ENCODE data around the gene USP53. TPM values are rescaled to one million over a fixed set of nuclear protein-coding genes. Genes with fewer than 3 reads are reported as not detected.

Gene USP53
- total RNA-seq, 2 donors from 2014 or later = 37.5 to 83.8 TPM

DNA sequence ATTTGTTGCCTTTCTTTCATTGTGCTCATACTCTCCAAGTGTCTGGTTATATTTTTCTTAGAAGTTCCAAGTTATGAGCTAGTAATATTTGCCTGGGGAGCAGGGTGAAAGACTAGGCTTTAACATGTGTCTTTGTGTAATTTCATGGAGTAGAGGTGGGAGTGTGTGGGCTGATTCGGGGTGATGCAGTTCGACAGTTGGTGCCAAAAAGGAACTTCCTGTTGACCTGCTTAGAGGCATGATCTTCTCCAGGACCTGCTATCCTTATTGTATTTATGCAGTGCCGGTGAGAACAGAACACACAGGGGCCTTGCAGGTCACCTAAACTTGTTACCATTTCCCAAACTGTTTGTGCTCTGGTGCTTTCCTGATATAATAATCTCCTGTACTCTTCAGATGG, 21.2 kb downstream of the USP53 start:
- H3K36me3 ChIP-seq = no peaks in the 10 kb centered on the region
- H3K9ac ChIP-seq (ENCODE audit: low read depth in 2 of 2, low read length in 2 of 2) = no peak overlapping the region
- H3K27me3 ChIP-seq = no peaks in the 10 kb centered on the region
- no peak overlapping the region for H3K4me3 ChIP-seq
- H3K27ac ChIP-seq = no peak overlapping the region
- intact Hi-C loops (cut with DNase I) = no loop called here
- H3K9me3 ChIP-seq = no peaks in the 10 kb centered on the region
- TF ChIP-seq, protein P1, sequence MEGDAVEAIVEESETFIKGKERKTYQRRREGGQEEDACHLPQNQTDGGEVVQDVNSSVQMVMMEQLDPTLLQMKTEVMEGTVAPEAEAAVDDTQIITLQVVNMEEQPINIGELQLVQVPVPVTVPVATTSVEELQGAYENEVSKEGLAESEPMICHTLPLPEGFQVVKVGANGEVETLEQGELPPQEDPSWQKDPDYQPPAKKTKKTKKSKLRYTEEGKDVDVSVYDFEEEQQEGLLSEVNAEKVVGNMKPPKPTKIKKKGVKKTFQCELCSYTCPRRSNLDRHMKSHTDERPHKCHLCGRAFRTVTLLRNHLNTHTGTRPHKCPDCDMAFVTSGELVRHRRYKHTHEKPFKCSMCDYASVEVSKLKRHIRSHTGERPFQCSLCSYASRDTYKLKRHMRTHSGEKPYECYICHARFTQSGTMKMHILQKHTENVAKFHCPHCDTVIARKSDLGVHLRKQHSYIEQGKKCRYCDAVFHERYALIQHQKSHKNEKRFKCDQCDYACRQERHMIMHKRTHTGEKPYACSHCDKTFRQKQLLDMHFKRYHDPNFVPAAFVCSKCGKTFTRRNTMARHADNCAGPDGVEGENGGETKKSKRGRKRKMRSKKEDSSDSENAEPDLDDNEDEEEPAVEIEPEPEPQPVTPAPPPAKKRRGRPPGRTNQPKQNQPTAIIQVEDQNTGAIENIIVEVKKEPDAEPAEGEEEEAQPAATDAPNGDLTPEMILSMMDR (IDR thresholded peaks at IDR 0.05) = no peak
- no peak for DNase-seq
- H3K4me1 ChIP-seq = no peaks in the 10 kb centered on the region

DNA sequence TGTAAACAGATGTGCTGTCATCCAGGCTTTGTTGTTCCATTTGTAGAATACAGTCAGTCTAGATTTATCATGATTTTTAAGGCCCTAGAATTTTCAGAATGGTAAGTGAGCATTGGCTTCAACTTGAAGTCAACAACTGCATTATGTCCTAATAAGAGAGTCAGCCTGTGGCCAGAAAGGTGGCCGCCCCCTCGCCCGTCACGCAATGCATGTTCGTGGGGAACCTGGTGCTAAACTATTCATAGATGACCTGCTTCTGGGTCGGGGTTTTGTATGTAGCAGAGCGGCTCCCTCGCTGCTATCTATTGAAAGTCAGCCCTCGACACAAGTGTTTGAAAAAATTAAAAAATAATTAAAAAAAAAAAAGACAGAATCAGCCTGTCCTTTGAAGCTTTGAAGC, 24.7 kb downstream of the USP53 start:
- no peaks in the 10 kb centered on the region for H3K27me3 ChIP-seq
- no peak overlapping the region for H3K4me3 ChIP-seq
- TF ChIP-seq, protein P1 (IDR thresholded peaks at IDR 0.05) = no peak
- no peaks in the 10 kb centered on the region for H3K36me3 ChIP-seq
- H3K4me1 ChIP-seq = no peaks in the 10 kb centered on the region
- H3K9ac ChIP-seq (ENCODE audit: low read depth in 2 of 2, low read length in 2 of 2) = no peak overlapping the region
- intact Hi-C loops (cut with DNase I) = no loop called here
- no peak for DNase-seq
- H3K27ac ChIP-seq = no peak overlapping the region
- no peaks in the 10 kb centered on the region for H3K9me3 ChIP-seq

DNA sequence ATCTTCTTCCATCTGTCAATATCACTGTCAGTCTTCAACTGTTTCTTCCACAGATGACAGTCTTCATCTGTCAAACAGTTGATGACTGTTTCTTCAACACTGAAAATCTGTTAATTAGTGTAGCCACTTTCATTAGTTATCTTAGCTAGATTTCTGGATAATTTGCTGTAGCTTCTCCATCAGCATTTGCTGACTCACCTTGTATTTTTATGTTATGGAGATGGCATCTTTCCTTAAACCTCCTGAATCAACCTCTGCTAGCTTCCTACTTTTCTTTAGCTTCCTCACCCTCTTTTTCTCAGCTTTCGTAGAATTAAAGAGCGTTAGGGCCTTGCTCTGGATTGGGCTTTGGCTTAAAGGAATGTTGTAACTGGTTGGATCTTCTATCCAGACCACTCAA, 25.1 kb downstream of the USP53 start:
- intact Hi-C loops (cut with DNase I) = no loop called here
- Histone ChIP-seq H3K4me3 (no peak overlapping the region), H3K9me3 (no peaks in the 10 kb centered on the region), H3K27me3 (no peaks in the 10 kb centered on the region), H3K36me3 (no peaks in the 10 kb centered on the region), H3K9ac (ENCODE audit: low read depth in 2 of 2, low read length in 2 of 2) (no peak overlapping the region), H3K27ac (no peak overlapping the region), H3K4me1 (no peaks in the 10 kb centered on the region)
- TF ChIP-seq, protein P1 (IDR thresholded peaks at IDR 0.05) = no peak
- no peak for DNase-seq

DNA sequence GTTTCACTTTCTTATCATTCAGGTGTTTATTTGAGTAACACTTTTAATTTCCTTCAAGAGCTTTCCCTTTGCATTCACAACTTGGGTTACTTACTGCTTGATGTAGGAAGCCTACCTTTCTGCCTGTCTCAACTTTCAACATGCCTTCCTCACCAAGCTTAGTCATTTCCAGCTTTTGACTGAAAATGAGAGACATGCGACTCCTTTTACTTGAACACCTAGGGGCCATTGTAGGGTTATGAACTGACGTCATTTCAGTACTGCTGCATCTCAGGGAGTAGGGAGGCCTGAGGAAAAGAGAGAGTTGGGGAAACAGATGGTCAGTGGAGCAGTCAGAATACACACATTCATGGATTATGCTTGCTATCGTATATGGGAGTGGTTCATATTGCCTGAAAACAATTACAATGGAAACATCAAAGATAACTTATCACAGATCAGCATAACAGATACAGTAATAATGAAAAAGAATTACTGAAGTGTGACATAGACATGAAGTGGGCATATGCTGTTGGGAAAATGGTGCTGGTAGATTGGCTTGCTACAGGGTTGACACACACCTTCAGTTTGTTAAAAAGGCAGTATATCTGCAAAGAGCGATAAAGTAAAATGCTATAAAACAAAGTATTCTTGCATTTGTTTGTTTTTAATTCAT, 25.7 kb downstream of the USP53 start:
- no peak for DNase-seq
- intact Hi-C loops (cut with DNase I) = no loop called here
- no peaks in the 10 kb centered on the region for H3K4me1 ChIP-seq
- no peak overlapping the region for H3K27ac ChIP-seq
- TF ChIP-seq, protein P1 (IDR thresholded peaks at IDR 0.05) = no peak
- no peak overlapping the region for H3K9ac ChIP-seq (ENCODE audit: low read depth in 2 of 2, low read length in 2 of 2)
- H3K36me3 ChIP-seq = no peaks in the 10 kb centered on the region
- no peaks in the 10 kb centered on the region for H3K27me3 ChIP-seq
- no peak overlapping the region for H3K4me3 ChIP-seq
- no peaks in the 10 kb centered on the region for H3K9me3 ChIP-seq

DNA sequence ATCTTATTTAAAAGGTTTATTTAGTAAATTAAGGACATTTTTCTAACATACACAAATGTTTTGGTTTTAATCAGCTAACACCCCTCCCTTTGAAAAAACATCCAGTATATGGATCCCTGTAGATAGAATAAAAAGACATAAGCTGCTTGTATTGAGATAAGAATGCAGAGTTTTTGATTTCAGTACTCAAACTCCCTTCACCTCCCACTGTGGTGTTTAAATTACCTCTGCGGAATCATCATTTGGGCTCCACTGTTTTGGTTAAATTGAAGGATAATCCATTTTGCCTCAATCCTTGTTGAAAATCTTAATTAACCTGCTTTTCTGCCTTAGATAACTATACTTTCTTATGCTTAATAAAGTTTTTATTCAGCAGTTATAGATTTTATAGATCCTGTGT, 27.6 kb downstream of the USP53 start:
- Histone ChIP-seq H3K27ac (no peak overlapping the region), H3K27me3 (no peaks in the 10 kb centered on the region), H3K4me1 (no peaks in the 10 kb centered on the region), H3K36me3 (no peaks in the 10 kb centered on the region), H3K4me3 (no peak overlapping the region), H3K9me3 (no peaks in the 10 kb centered on the region), H3K9ac (ENCODE audit: low read depth in 2 of 2, low read length in 2 of 2) (no peak overlapping the region)
- TF ChIP-seq, protein P1 (IDR thresholded peaks at IDR 0.05) = no peak
- intact Hi-C loops (cut with DNase I) = no loop called here
- DNase-seq = no peak

Measured in colonic mucosa (tissue), 4 donors.